GM11168 (cell line): Measurements from ENCODE around the gene DDX52.
"Not testable (repeated sequence)": the region's sequence is repeated elsewhere in the genome, so short reads cannot be mapped to it uniquely, and the experiment has no call there.

Experiments
- in situ Hi-C: fragments of 300-500 bp; cut with MboI; formaldehyde crosslinking; loops from one replicate; pipeline ENCODE4 v1.12.0; 2022; ENCODE audit warnings: low sequenced_read_pairs; ENCODE audit not compliant: unreplicated experiment

The DDX52 gene

DNA sequence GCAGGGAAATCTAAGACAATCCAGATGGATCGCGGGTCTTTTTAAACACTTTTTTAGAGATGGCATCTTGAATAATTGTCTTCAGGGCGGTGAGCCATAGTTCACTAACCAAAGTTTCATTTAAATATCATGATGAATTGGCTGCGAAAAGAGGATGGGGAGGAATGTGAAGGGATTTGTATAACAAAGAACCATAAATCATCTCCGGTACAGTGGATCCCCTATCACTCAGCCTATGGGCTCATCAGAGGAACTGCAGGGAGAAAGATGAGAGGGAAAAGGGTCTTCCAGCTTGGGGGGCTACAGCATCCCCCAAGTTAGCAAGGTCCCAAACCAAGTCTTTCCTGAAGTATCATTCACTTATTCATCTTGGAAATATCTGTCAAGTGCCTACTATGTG is 16.7 kb upstream of the DDX52 start:
- in situ Hi-C loops, result no loop called here

DNA sequence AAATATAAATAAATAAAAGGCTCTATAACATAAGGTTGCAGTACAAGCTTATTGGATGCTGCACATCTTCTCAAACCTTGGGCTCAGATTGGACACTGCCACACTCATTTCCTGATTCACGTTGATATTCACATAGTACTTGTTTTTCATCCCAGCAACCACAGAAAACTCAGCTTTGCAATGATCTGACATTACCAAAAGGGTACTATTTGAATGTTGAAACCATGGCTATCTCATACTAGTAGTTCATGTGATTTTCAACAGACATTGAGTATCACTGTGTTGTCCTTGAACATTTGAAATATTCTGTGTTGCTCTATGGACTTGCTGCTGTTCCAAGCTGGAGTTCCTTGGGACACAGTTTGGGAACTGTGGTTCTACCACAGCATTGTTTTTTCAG is 14.0 kb upstream of the DDX52 start:
- in situ Hi-C loops, result no loop called here

DNA sequence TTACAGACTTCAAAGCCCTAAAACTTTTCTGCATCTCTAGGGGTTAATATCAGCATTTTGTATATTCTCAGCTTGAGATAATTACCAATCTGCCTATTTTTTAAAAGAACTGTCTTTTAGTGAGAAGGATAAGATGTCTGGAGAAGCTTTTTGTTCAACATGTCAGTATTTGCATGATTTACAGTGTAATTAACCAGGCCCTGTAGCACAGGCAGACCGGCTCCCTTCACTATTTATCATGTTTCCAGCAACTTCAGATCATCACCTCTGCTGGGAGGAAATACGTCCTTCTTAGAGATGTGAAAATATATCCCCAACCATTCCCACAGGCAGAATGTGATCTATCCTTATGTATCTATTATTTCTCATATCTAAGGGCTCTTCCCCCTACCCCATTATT is 8.6 kb upstream of the DDX52 start:
- in situ Hi-C loops, result no loop called here

DNA sequence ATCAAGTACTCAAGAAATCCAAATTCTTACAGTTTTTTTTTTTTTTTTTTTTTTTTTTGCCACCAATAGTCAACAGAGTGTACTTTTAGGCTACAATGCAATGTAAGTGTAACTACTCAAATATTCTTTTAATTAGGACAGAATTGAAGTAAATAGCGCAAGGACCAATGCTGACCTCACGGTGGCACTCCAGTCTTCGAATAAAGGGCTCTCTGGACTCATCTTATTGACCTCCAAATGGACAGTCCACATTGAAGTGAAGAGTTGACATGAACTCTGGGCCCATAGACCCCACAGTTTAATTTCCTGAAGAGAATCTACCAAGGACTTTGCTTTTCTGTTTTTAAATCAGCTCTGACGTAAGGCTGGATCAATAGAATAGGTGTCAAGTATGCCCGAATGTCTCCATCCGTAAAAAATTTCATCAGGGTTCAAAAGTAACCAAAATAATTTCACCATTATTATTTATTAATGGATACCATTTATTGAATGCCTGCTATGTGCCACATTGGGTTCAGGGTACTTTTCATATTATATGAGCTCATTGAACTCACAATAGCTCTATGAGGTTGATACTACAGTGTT is 7.3 kb upstream of the DDX52 start:
- in situ Hi-C loops, result no loop called here

DNA sequence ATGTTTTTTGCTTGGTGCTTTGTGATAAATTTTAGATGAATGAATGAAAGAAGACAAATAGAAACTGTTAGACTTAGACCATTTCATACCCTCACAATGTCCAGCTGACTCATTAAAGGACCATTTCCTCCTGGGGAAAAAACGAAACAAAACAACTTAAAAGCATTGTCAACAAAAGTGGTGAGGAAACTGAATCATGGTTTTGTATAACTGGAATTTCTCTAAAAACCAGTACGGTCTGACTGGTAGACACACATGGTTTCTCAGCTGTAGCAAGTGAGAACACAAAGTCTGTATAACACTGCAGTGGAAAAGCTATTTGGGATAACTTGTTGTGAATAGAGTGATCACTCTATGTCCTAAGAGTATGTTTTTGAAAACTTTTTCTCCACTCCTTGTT is 5.3 kb upstream of the DDX52 start:
- in situ Hi-C loops, result no loop called here

DNA sequence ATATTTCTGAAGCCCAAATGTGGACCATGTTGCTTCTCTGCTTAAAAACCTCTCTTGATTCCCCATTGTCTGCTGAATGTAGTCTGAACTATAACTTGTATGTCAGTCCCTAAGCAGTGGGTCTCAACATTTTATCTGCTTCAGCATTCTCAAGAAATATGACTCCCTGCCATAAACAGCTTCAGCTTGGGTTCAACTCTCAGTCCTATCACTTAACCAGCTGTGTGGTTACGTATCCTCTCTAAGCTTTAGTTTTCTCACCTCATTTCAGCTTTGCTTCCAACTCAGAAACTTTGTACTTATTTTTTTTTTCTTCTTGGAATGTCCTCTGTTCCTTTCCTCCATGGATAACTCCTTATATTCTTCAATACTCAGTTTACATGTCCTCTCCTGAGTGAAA is 4.6 kb upstream of the DDX52 start:
- in situ Hi-C loops, result no loop called here

DNA sequence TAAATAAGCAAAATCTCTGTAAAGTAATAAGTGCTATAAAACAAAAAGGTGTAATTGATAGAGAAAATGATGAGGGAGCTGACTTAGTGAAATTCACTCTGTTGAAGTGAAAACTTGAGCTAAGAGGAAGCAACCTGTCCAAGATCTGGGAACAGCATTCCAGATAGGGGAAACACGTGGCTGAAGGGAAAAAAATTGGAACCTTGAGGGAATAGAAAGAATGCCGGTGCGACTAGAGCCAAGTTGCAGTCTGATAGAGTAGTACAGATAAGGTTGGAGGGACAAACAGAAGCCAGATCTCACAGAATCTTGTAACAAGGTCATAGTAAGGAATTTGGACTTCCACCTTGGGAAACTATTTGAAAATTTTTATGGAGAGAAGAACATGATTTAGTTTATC is 623 bp upstream of the DDX52 start:
- in situ Hi-C loops, result no loop called here

DNA sequence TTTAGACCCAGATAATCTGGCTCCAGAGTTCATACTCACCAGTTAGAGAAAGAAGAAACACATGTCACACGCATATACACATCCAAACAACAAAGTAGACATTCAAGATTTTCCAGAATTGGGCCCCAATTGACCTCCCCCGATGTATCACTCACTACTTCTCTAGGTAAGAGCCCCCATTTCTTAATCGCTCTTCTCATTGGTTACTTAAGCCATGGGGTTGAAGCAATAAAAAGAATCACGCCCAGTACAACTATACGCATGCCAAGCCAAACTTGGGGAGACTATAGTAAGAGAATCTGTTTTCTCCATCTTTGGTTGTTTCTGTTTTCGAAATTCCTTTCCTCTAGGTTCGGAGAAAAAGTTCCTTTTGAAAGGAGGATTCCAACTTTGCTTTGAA is 565 bp downstream of the DDX52 start:
- in situ Hi-C loops, result no loop called here

DNA sequence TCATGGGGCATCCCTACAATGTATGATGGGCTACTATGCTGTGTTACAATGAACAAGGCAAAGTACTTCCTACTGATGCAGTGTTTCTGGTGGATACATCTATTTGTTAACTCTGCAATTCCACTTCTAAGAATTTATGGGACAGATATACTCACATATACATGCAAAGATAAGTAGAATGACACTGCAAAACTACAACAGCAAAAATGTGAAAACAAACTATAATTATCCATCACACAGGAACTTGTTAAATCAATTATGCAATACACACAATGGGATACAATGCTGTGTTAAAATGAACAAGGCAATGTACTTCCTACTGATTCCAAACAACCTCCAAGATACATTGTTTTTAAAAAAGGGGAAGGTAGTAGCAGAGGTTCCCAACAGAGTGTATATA is 3.2 kb downstream of the DDX52 start:
- in situ Hi-C loops, result no loop called here

DNA sequence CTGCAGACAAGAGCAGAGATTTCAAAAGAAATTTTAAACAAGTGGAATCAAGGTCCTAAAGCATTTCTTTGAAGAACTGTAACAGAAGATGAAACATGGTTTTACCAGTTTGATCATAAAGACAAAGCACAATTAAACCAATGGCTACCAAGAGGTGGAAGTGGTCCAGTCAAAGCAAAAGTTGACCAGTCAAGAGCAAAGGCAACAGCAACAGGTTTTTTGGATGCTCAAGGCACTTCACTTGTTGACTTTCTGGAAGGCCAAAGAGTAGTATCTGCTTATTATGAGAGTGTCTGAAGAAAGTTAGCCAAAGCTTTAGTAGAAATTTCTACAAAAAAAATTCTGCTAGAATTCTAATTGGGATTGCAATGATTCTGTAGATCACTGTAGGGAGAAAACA is 5.3 kb downstream of the DDX52 start:
- in situ Hi-C loops, result no loop called here

DNA sequence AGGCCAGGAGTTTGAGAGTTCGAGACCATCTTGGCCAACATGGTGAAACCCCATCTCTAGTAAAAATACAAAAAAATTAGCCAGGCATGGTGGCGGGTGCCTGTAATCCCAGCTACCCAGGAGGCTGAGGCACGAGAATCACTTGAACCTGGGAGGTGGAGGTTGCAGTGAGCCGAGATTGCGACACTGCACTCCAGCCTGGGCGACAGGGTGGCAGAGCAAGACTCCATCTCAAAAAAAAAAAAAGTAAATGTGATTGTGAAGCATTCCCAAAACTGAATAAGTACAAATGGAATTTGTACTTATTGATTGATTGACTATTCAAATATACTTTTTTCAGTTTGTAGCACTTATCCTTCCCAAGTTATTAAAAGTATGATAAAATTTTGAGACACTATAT is 26.8 kb downstream of the DDX52 start:
- in situ Hi-C loops, result not testable (repeated sequence)

DNA sequence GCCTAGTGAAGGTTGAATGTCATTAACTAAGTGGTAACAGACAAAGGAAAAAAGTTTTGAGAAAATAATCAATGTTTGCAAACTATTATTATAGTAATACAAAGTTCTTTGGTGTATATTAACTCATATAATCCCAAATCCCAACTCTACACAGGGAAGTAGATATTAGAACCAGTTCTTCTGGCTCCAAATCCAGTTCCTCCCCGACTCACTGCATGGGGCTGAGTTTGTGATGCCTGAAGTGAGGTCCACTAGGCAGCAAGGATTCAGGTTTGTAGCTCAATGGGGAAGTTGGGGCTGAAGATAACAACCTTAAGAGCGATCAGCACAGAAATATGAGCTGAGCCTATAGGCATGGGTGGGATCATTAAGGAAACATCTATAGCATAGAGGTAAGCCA is 28.4 kb downstream of the DDX52 start:
- in situ Hi-C loops, result no loop called here

DNA sequence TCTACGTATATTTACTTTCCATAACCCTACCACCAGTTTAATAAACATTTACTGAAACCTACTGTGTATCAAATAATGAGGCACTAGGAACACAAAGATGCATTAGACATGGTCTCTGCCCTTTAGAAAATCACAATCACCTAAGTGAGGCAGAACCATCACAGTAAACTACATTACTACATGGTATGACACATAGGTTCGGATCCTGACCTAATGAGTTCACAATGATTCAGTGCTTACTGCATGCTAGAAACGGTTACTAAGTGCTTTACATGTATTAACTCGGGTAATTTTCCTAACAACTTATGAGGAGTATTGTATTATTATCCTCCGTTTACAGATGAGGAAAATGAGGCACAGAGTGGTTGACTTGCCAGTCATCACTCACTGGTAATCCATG is 28.9 kb downstream of the DDX52 start:
- in situ Hi-C loops, result no loop called here

DNA sequence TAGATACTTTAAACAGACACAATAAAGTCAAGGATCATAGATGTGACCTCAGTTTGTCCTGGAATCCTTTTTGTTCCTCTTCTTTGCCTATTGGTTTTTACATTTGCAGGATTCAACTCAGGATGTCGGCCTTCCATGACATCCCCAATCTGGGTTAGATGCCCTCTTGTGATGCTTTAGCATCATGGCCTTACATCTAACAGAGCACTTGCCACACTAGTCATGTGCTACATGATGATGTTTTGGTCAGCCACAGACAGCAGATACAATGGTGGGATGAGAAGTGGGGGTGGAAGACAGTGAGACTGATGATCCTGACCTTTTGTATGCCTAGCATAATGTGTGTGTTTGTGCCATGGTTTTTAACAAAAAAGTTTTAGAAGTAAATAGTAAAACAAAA is 32.3 kb downstream of the DDX52 start:
- in situ Hi-C loops, result no loop called here

DNA sequence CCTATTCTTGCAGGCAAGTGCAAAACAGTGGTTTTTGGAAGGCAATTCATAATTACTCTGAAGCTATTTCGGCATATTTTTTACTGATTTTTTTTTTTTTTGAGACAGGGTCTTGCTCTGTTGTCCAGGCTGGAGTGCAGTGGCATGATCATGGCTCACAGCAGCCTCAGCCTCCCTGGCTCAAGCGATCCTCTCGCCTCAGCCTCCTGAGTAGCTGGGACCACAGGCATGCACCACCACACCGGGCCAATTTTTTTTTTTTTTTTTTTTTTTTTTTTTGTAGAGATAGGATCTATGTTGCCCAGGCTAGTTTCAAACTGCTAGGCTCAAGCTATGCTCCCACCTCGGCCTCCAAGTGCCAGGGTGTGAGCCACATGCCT is 33.2 kb downstream of the DDX52 start:
- in situ Hi-C loops, result not testable (repeated sequence)

DNA sequence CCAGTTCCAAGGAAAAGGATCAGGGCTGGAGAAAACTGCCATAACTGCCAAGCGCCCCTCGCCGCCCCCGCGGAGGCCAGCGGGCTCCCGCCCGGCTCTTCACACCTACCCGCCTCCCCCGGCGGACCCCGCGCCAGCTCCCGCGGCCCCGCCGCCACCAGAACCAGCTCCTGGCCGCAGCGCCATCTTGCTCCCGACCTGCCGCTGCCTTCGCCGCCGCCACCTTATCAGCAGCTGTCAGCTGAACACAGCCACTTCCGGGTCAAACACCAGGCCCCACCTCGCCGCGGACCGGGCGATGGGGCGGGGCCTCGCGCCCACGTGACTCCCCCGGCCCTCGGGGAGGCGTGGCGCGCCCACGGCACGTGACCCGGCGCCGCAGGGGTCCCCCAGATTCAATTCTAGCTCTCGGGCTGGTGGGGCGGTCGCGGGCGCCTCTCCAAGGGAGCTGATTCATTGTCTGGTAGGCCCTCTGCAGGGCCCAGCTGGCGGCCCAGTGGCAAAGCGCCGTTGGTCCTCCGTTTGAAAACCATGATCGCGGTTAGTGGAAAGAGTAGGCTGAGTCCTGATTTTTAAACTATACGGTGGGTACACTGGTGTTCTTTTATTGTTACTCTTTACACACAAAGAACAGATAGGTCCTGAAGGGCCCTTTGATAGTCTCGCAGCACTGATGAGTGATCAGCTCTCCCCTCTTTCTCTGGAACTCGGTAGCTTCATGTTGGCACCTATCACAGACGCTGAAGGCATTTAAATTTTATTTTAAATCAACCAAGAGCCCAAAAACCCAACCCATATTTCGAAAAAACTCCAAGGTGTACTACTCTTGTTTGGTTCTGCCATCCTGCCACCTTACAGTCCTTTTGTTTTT is 33.8 kb downstream of the DDX52 start, which contains the start of gene SYNRG:
Gene SYNRG (minus strand): TSS at position 249 of the 871 bp plus-strand sequence. CDS start 63 bp downstream, at position 186.
- in situ Hi-C loops, result no loop called here

DNA sequence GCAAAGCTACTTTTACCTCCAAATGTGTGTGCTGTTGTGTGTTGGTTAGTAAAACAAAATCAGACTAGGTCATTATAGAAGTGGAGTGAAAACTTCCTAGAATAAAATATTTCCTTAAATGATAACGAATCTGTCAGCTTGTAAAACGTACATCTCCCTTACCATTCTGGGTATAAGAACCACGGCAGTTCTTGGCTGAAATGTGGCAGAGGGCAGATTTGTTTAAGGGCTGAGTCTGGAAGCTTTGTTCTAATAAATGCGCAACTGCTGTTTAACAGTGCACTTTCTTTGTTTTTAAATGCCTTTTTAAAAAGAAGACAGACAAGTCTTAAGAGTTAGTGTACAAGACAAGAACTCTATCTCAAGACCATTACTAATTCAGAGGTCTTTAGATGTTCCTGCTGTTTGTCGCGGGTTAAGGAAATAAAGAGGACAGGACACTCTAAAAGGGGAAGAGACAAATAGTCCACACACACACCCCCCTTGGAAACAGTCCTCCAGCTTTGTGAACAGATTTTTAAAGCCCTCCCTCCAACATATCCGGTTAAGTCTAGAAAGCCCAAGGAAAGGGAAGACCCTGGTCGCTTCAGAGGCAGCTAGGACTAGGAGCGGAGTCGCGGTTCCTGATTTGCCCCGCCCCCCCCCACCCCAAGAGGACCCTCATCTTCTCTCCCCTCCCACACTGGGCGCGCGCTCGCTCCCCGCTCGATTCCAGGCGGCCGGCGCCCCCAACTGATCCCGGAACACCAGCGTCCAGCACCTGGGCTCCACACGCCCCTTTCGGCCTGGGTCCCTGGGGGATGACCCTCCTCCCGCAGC is 34.7 kb downstream of the DDX52 start:
- in situ Hi-C loops, result no loop called here

DNA sequence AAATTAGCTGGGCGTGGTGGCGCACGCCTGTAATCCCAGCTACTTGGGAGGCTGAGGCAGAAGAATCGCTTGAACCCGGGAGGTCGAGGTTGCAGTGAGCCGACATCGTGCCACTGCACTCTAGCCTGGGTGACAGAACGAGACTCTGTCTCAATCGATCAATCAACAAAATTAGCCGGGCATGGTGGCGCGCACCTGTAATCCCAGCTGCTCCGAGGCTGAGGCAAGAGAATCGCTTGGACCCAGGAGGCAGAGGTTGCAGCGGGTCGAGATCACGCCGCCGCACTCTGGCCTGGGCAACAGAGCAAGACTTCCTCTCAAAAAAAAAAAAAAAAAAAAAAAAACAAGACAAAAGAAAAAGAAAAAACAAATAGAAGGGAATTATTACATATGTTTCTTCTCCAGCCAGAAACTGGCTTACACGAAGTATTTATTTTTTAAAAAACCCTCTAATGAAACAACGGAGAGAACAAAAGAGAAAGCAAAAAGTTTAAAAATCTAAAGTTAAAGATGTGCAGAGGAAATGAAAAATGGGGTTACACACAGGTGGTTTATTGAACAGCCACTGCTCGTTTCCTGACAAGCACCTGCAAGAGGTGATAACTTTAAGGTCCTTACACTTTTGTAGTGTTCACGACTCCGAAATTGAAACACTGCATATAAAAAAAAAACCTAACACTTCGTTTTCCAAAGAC is 35.5 kb downstream of the DDX52 start:
- in situ Hi-C loops, result no loop called here

DNA sequence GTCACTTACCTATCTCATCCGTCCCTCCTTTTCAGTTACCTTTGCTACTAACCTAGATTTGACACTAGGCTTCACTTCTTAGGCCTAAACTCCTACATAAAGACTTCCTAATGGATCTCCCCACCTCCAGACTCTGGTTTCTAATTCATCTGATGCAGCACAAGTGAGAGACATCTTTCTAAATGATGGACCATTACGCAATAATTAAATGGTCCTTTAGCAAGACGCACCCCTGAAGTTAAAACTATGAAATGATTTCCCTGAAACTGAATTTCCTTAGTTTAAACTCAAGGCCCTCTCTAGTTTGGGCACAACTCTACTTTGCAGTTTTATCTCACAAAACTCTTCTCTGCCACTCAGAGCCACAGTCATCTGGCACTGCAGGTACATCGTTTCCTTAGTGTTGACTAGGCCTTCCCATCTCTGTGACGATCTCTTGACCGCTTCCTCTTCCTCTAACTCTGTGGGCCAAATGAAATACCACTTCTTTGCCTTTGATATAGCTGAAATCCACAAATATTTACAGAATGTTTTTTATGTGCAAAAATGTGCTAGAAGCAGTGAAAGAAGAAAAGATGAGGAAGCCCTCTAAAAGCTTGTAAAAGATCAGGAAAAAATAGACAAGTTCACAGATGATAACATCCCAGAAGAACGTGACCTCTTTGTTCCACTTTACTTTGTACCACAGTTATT is 37.3 kb downstream of the DDX52 start:
- in situ Hi-C loops, result no loop called here

DNA sequence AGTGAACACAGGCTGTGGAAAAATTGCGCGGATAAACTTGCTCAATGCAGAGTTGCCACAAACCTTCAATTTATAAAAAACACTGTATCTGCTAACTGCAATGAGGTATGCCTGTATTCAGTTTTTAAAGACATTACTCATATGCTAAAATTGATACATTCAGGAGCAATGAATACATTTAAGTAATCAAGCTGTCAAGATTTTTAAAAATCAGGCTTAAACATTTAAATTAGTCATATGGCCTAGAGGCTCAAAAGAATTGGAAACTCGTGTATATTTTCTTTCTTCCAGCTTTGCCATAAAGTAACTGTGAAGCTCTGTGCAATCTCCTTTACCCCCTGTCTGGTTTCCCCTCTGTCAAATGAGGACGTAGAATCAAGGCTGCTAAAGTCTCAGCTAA is 38.2 kb downstream of the DDX52 start:
- in situ Hi-C loops, result no loop called here
